Aorta (tissue), 5 donors: Measurements from ENCODE around the gene ITGB6. TPM values are rescaled to one million over a fixed set of nuclear protein-coding genes. Genes with fewer than 3 reads are reported as not detected.

Experiments
- ATAC-seq: fragments of 200-7000 bp; cut with Tn5 transposase; one replicate; pipeline ENCODE4 v1.9.1; 2022; ENCODE audit warnings: moderate library complexity; ENCODE audit not compliant: low FRiP score
- DNase-seq, 2 donors: peaks; one replicate each; pipeline ENCODE4 v3.0.0-alpha.2; 2020
- H3K27ac ChIP-seq, 2 donors: one replicate each; pipeline ENCODE4 v1.5.1; 2013; ENCODE audit warnings: low read length in 2 of 2, mild to moderate bottlenecking in 2 of 2, moderate library complexity in 2 of 2, control low read depth in 1 of 2, inconsistent platforms in 1 of 2, low read depth in 1 of 2
- H3K27me3 ChIP-seq, 2 donors: one replicate each; pipeline ENCODE4 v1.6.1; 2013; ENCODE audit warnings: control low read depth in 1 of 2, low read length in 1 of 2, mild to moderate bottlenecking in 1 of 2, moderate library complexity in 1 of 2; ENCODE audit not compliant: insufficient read depth in 2 of 2, control insufficient read depth in 1 of 2
- H3K36me3 ChIP-seq, 2 donors: one replicate each; pipeline ENCODE4 v1.6.1; 2013; ENCODE audit warnings: control low read depth in 1 of 2, low read length in 1 of 2, mild to moderate bottlenecking in 1 of 2; ENCODE audit not compliant: insufficient read depth in 2 of 2, control insufficient read depth in 1 of 2
- H3K4me1 ChIP-seq, 2 donors: one replicate each; pipeline ENCODE4 v1.6.1; 2013; ENCODE audit warnings: low read length in 2 of 2, control low read depth in 1 of 2, mild to moderate bottlenecking in 1 of 2, moderate library complexity in 1 of 2; ENCODE audit not compliant: insufficient read depth in 2 of 2, control insufficient read depth in 1 of 2
- H3K4me3 ChIP-seq, 2 donors: one replicate each; pipeline ENCODE4 v1.5.1; 2013; ENCODE audit warnings: low read length in 2 of 2, control low read depth in 1 of 2, mild to moderate bottlenecking in 1 of 2
- H3K9me3 ChIP-seq: one replicate; pipeline ENCODE4 v1.6.1; 2013; ENCODE audit warnings: mild to moderate bottlenecking, low read length; ENCODE audit not compliant: control insufficient read depth
- WGBS, 2 donors: extraction: QIAGEN DNeasy Blood & Tissue Kit; methylation state at CpG; one replicate each; pipeline ENCODE4 v1.1.7; 2013; 5-methylcytosine and 5-hydroxymethylcytosine counted together
- intact Hi-C, 2 donors: fragments of 100-400 bp; cut with DNase I; formaldehyde crosslinking; loops; one replicate each; pipeline versions ENCODE4 v1.14.2 to v1.15.0; 2022
- polyA plus RNA-seq, 2 donors: library from polyadenylated mRNA; stranded (reverse); fragments of 200-250 nt; gene quantifications; one replicate each; pipeline ENCODE4 v1.2.3, GENCODE V29; 2013
- total RNA-seq, 2 donors: library from RNA; stranded (reverse); fragmentation: NEBNext Ultra II Directional; extraction: Animal tissue kit (Norgen Biotek cat#: 25700); gene quantifications; one replicate each; pipeline ENCODE4 v1.2.1, GENCODE V29; 2021
- donor health status: healthy with polysubstance abuse.
- donor health status: Bipolar disorder and iron deficiency.
- donor health status: DM: no; HTN: no; CAD: no.
- donor health status: DM: no; HTN: no; CAD: no.
- donor health status: DM: yes; HTN: yes; CAD: no.

Gene ITGB6
- total and polyA plus RNA-seq, 4 donors = 0.18 to 0.88 TPM; not detected in 2

- 94% methylated on average over 3 of the region's 3 CpGs for WGBS, 2 donors
- Histone ChIP-seq H3K4me3 (no peak overlapping the region), H3K27ac (no peak overlapping the region), H3K27me3 (no peaks in the 10 kb centered on the region), H3K9me3 (no peaks in the 10 kb centered on the region), H3K4me1 (no peaks in the 10 kb centered on the region), H3K36me3 (no peaks in the 10 kb centered on the region)
- intact Hi-C loops = loop anchor here in 1 of 2 donors (10.0 kb wide), 1 partner anchor 956 kb away; no protein-coding TSS in a partner anchor
- ATAC-seq (no peak), DNase-seq (no peak)
These were observed 90.8 kb downstream of the ITGB6 start for GRCh38 chr2:160109243-160109642.

GRCh38 chr2:160108646-160109045 is 91.4 kb downstream of the ITGB6 start:
- no peak overlapping the region for H3K27ac ChIP-seq
- ATAC-seq = no peak
- 64 to 78% methylated on average over 2 of the region's 2 CpGs for WGBS, 2 donors
- H3K4me1 ChIP-seq = no peaks in the 10 kb centered on the region
- no peaks in the 10 kb centered on the region for H3K27me3 ChIP-seq
- H3K9me3 ChIP-seq = no peaks in the 10 kb centered on the region
- intact Hi-C loops = loop anchor here in 1 of 2 donors (10.0 kb wide), 1 partner anchor 956 kb away; no protein-coding TSS in a partner anchor
- no peak overlapping the region for H3K4me3 ChIP-seq
- no peak for DNase-seq
- H3K36me3 ChIP-seq = no peaks in the 10 kb centered on the region

- no peak for DNase-seq
- intact Hi-C loops = loop anchor here in 1 of 2 donors (10.0 kb wide), 1 partner anchor 959 kb away; no protein-coding TSS in a partner anchor
- H3K36me3 ChIP-seq = no peaks in the 10 kb centered on the region
- ATAC-seq = no peak
- no peak overlapping the region for H3K27ac ChIP-seq
- H3K9me3 ChIP-seq = no peaks in the 10 kb centered on the region
- no peaks in the 10 kb centered on the region for H3K4me1 ChIP-seq
- no peaks in the 10 kb centered on the region for H3K27me3 ChIP-seq
- H3K4me3 ChIP-seq = no peak overlapping the region
- 95 to 100% methylated on average over 1 of the region's 1 CpG for WGBS, 2 donors
These were observed 94.7 kb downstream of the ITGB6 start for GRCh38 chr2:160105366-160105765.

DNA sequence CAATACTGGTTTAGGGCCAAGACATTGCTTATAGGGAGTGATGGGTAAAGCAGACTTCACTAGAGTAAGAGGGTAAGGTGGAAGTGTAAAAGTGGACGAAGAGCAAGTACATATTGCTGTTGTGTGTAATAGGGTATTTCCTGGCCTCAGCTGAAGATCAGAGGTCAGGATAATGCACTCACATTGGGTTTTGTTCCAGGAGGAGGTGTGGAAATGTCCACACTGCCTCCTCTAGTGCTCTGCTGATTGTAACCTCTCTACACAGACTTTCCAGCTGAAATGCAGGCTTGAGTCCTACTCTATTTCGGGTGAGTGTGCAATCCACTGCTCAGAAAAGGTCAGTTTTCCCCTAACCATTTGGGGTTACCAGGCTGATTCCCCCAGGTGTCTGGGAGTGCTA is 96.0 kb downstream of the ITGB6 start:
- Histone ChIP-seq H3K27ac (no peak overlapping the region), H3K9me3 (no peaks in the 10 kb centered on the region), H3K27me3 (no peaks in the 10 kb centered on the region), H3K4me1 (no peaks in the 10 kb centered on the region), H3K36me3 (no peaks in the 10 kb centered on the region), H3K4me3 (no peak overlapping the region)
- DNase-seq (no peak), ATAC-seq (no peak)
- WGBS, 2 donors = 70% methylated on average over 2 of the region's 2 CpGs
- intact Hi-C loops = loop anchor here in 1 of 2 donors (10.0 kb wide), 1 partner anchor 961 kb away; no protein-coding TSS in a partner anchor

- 93 to 95% methylated on average over 1 of the region's 1 CpG for WGBS, 2 donors
- intact Hi-C loops = no loop called here
- ATAC-seq = no peak
These were observed 102.7 kb downstream of the ITGB6 start for GRCh38 chr2:160097326-160097725.

GRCh38 chr2:160096409-160096808 is 103.7 kb downstream of the ITGB6 start:
- 85 to 89% methylated on average over 4 of the region's 4 CpGs for WGBS, 2 donors
- Histone ChIP-seq H3K9me3 (peaks cover 6% of the 10 kb centered on the region), H3K4me3 (no peak overlapping the region), H3K36me3 (no peaks in the 10 kb centered on the region), H3K4me1 (no peaks in the 10 kb centered on the region), H3K27me3 (no peaks in the 10 kb centered on the region), H3K27ac (no peak overlapping the region)
- intact Hi-C loops = no loop called here
- no peak for DNase-seq
- ATAC-seq = no peak

More at GRCh38 chr2:160097326-160097725, 102.7 kb downstream of the ITGB6 start:
- no peaks in the 10 kb centered on the region for H3K4me1 ChIP-seq
- H3K27me3 ChIP-seq = no peaks in the 10 kb centered on the region
- no peak overlapping the region for H3K4me3 ChIP-seq
- H3K36me3 ChIP-seq = no peaks in the 10 kb centered on the region
- peaks cover 5% of the 10 kb centered on the region for H3K9me3 ChIP-seq
- H3K27ac ChIP-seq = no peak overlapping the region
- DNase-seq = no peak

- no peak for ATAC-seq
- intact Hi-C loops = no loop called here
These were observed 107.6 kb downstream of the ITGB6 start for GRCh38 chr2:160092445-160092844.

DNA sequence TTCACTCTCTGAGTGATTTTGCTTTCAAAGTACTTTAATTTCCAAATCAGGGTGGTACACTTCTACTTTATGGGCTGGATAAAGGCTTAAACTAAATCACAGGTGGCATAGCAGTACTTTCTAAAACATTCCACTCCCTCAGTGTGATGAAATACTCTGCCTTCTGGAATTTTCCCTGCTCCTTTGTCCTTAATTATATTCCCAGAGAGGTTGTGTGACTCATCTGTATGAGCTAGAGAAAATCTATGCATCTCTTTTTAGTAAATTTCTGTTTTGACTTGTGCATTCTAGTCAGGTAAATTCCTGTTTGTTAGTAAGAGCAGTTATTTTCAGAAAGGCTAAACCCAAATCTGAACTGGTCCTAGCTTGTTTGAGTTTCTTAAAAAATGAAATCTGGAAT is 108.7 kb downstream of the ITGB6 start:
- H3K27me3 ChIP-seq = no peaks in the 10 kb centered on the region
- peaks cover 17% of the 10 kb centered on the region for H3K9me3 ChIP-seq
- no peak overlapping the region for H3K27ac ChIP-seq
- no peaks in the 10 kb centered on the region for H3K36me3 ChIP-seq
- ATAC-seq (no peak), DNase-seq (no peak)
- no peaks in the 10 kb centered on the region for H3K4me1 ChIP-seq
- H3K4me3 ChIP-seq = no peak overlapping the region
- intact Hi-C loops = no loop called here

More at GRCh38 chr2:160092445-160092844, 107.6 kb downstream of the ITGB6 start:
- Histone ChIP-seq H3K9me3 (peaks cover 16% of the 10 kb centered on the region), H3K27me3 (no peaks in the 10 kb centered on the region), H3K36me3 (no peaks in the 10 kb centered on the region), H3K4me1 (no peaks in the 10 kb centered on the region), H3K4me3 (no peak overlapping the region), H3K27ac (no peak overlapping the region)
- WGBS, 2 donors = 91 to 95% methylated on average over 4 of the region's 4 CpGs
- no peak for DNase-seq

- H3K4me1 ChIP-seq = no peaks in the 10 kb centered on the region
- intact Hi-C loops = no loop called here
- H3K4me3 ChIP-seq = no peak overlapping the region
- no peaks in the 10 kb centered on the region for H3K27me3 ChIP-seq
- H3K9me3 ChIP-seq = peaks cover 22% of the 10 kb centered on the region
- DNase-seq = no peak
- 81 to 83% methylated on average over 4 of the region's 4 CpGs for WGBS, 2 donors
- H3K36me3 ChIP-seq = no peaks in the 10 kb centered on the region
- H3K27ac ChIP-seq = no peak overlapping the region
- no peak for ATAC-seq
These were observed 112.0 kb downstream of the ITGB6 start for GRCh38 chr2:160087854-160088745.
